H1 (cell line): ENCODE data around the gene SSTR1. TPM values are rescaled to one million over a fixed set of nuclear protein-coding genes. Genes with fewer than 3 reads are reported as not detected.

Experiments used
- CTCF ChIA-PET: fragments of 300-600 bp; sonication (Branson Sonifier 250); formaldehyde crosslinking; loops from one replicate; lab custom pipeline; 2021; ENCODE audit not compliant: partially characterized antibody; lab: Charles Lee
- POLR2A ChIA-PET: fragments of 300-600 bp; sonication (Branson Sonifier 250); formaldehyde crosslinking; loops from one replicate; lab custom pipeline; 2021; ENCODE audit warnings: inconsistent platforms; ENCODE audit not compliant: partially characterized antibody; lab: Charles Lee
- DNase-seq, 2 experiments: peaks; one replicate each; pipeline versions ENCODE4 v3.0.0 to v3.0.0-alpha.2; 2010 to 2022; ENCODE audit warnings: low spot score in 2 of 2, low read depth in 1 of 2, mixed read lengths in 1 of 2
- FAIRE-seq: peaks from 2 replicates; lab custom pipeline; 2011; peaks lifted over from hg19 to GRCh38; lab: Jason Lieb, UNC
- H2AFZ ChIP-seq: 2 replicates; pipeline ENCODE4 v1.8.1; 2012; ENCODE audit warnings: low read length, inconsistent platforms
- H2AK5ac ChIP-seq: 2 replicates; pipeline ENCODE4 v1.6.1; 2013; ENCODE audit warnings: low read depth, low read length
- H2BK120ac ChIP-seq: replicated peaks from 2 replicates; pipeline ENCODE3; 2013; ENCODE audit warnings: low read depth, low read length, inconsistent platforms
- H2BK12ac ChIP-seq: 2 replicates; pipeline ENCODE4 v1.6.1; 2013; ENCODE audit warnings: low read depth, low read length
- H2BK15ac ChIP-seq: 2 replicates; pipeline ENCODE4 v1.6.1; 2013; ENCODE audit warnings: low read length
- H2BK20ac ChIP-seq: 2 replicates; pipeline ENCODE4 v1.6.1; 2013; ENCODE audit warnings: low read length
- H2BK5ac ChIP-seq: 2 replicates; pipeline ENCODE4 v1.6.1; 2013; ENCODE audit warnings: low read depth, low read length
- H3K14ac ChIP-seq: 2 replicates; pipeline ENCODE4 v1.6.1; 2013; ENCODE audit warnings: inconsistent platforms; ENCODE audit not compliant: insufficient read length
- H3K18ac ChIP-seq: 2 replicates; pipeline ENCODE4 v1.6.1; 2013; ENCODE audit warnings: low read length; ENCODE audit errors: extremely low read depth
- H3K23ac ChIP-seq: 2 replicates; pipeline ENCODE4 v1.6.1; 2013; ENCODE audit warnings: inconsistent platforms; ENCODE audit not compliant: insufficient read length
- H3K23me2 ChIP-seq: 2 replicates; pipeline ENCODE4 v1.6.1; 2013; ENCODE audit warnings: low read depth, low read length
- H3K27ac ChIP-seq: 2 replicates; pipeline ENCODE4 v1.6.1; 2011; ENCODE audit warnings: low read depth, low read length, inconsistent platforms
- H3K27me3 ChIP-seq, 4 experiments: replicated peaks in 1 of 4; 1 replicate in 1 of 4; 2 replicates in 3 of 4; pipeline versions ENCODE4 v1.6.1 to v1.8.1; 2011 to 2013; ENCODE audit warnings: low read length in 3 of 4, mild to moderate bottlenecking in 3 of 4, inconsistent platforms in 2 of 4, mixed read lengths in 2 of 4, moderate library complexity in 1 of 4; ENCODE audit not compliant: control insufficient read depth in 3 of 4, insufficient read depth in 3 of 4; ENCODE audit errors: extremely low read depth in 1 of 4
- H3K36me3 ChIP-seq, 4 experiments: 2 replicates each; pipeline versions ENCODE4 v1.6.1 to v1.8.1; 2011 to 2013; ENCODE audit warnings: mild to moderate bottlenecking in 4 of 4, low read length in 3 of 4, moderate library complexity in 2 of 4, control low read depth in 1 of 4, inconsistent platforms in 1 of 4; ENCODE audit not compliant: insufficient read depth in 4 of 4, control insufficient read depth in 2 of 4
- H3K4ac ChIP-seq: replicated peaks from 2 replicates; pipeline ENCODE3; 2013; ENCODE audit warnings: low read length, low read depth, mixed read lengths, inconsistent platforms; ENCODE audit not compliant: insufficient read length
- H3K4me1 ChIP-seq, 4 experiments: replicated peaks in 1 of 4; 1 replicate in 1 of 4; 2 replicates in 3 of 4; pipeline versions ENCODE4 v1.6.1 to v1.8.1; 2011 to 2013; ENCODE audit warnings: low read length in 3 of 4, inconsistent platforms in 2 of 4, mixed read lengths in 1 of 4; ENCODE audit not compliant: insufficient read depth in 4 of 4, control insufficient read depth in 3 of 4
- H3K4me2 ChIP-seq, 2 experiments: 2 replicates each; pipeline versions ENCODE4 v1.6.1 to v1.8.1; 2011 to 2013; ENCODE audit warnings: low read depth in 2 of 2, low read length in 2 of 2, control low read depth in 1 of 2, inconsistent platforms in 1 of 2, mild to moderate bottlenecking in 1 of 2; ENCODE audit not compliant: insufficient read depth in 1 of 2
- H3K4me3 ChIP-seq, 4 experiments: fragments of 200-600, 300-600 bp in 1 of 4; sonication (generic), shearing (Covaris generic), sonication (Bioruptor Twin) in 1 of 4; 2 replicates each; pipeline versions ENCODE4 v1.5.1 to v1.8.1; 2011 to 2016; ENCODE audit warnings: low read length in 4 of 4, low read depth in 3 of 4, control low read depth in 2 of 4, inconsistent platforms in 2 of 4, mild to moderate bottlenecking in 2 of 4, mixed read lengths in 1 of 4, moderate library complexity in 1 of 4; ENCODE audit not compliant: insufficient read depth in 2 of 4; ENCODE audit errors: extremely low read depth in 1 of 4
- H3K56ac ChIP-seq: replicated peaks from 2 replicates; pipeline ENCODE3; 2013; ENCODE audit warnings: low read depth, mild to moderate bottlenecking, mixed read lengths, low read length, inconsistent platforms; ENCODE audit not compliant: insufficient read length
- H3K79me1 ChIP-seq: 2 replicates; pipeline ENCODE4 v1.6.1; 2013; ENCODE audit warnings: low read depth, low read length, control low read depth
- H3K79me2 ChIP-seq, 2 experiments: 2 replicates each; pipeline versions ENCODE4 v1.6.1 to v1.8.1; 2012 to 2013; ENCODE audit warnings: low read length in 2 of 2, mild to moderate bottlenecking in 2 of 2, inconsistent platforms in 1 of 2; ENCODE audit not compliant: insufficient read depth in 2 of 2, control insufficient read depth in 1 of 2
- H3K9ac ChIP-seq, 4 experiments: replicated peaks in 1 of 4; 1 replicate in 1 of 4; 2 replicates in 3 of 4; pipeline versions ENCODE4 v1.6.1 to v1.8.1; 2011 to 2013; ENCODE audit warnings: low read depth in 3 of 4, low read length in 3 of 4, control low read depth in 2 of 4, mild to moderate bottlenecking in 2 of 4, moderate library complexity in 2 of 4, inconsistent platforms in 1 of 4; ENCODE audit errors: extremely low read depth in 1 of 4
- H3K9me3 ChIP-seq, 2 experiments: 2 replicates each; pipeline versions ENCODE4 v1.6.1 to v1.8.1; 2012 to 2013; ENCODE audit warnings: mild to moderate bottlenecking in 2 of 2, moderate library complexity in 2 of 2, control low read depth in 1 of 2, inconsistent platforms in 1 of 2, low read depth in 1 of 2, low read length in 1 of 2, mixed read lengths in 1 of 2; ENCODE audit not compliant: insufficient read depth in 2 of 2
- H4K20me1 ChIP-seq, 2 experiments: replicated peaks in 1 of 2; 2 replicates each; pipeline versions ENCODE3 to v1.8.1; 2011 to 2013; ENCODE audit warnings: inconsistent platforms in 2 of 2, low read length in 2 of 2, mild to moderate bottlenecking in 1 of 2; ENCODE audit not compliant: insufficient read depth in 2 of 2, control insufficient read depth in 1 of 2
- H4K5ac ChIP-seq: 2 replicates; pipeline ENCODE4 v1.6.1; 2013; ENCODE audit warnings: low read length, low read depth, mixed read lengths, inconsistent platforms; ENCODE audit not compliant: insufficient read length
- H4K8ac ChIP-seq: 2 replicates; pipeline ENCODE4 v1.8.0; 2013; ENCODE audit warnings: mild to moderate bottlenecking, moderate library complexity, low read length, inconsistent platforms; ENCODE audit not compliant: insufficient read depth; ENCODE audit errors: extremely low read depth
- H4K91ac ChIP-seq: replicated peaks from 2 replicates; pipeline ENCODE3; 2013; ENCODE audit warnings: low read length, mixed read lengths, inconsistent platforms; ENCODE audit not compliant: insufficient read length
- BACH1 ChIP-seq: IDR thresholded peaks from 2 replicates; pipeline ENCODE4 v1.6.1; 2012; ENCODE audit warnings: low read length, improper control_type of control experiment
- BRCA1 ChIP-seq: IDR thresholded peaks from 2 replicates; pipeline ENCODE4 v1.6.1; 2012; ENCODE audit warnings: low read depth, low read length, improper control_type of control experiment
- CREB1 ChIP-seq: IDR thresholded peaks from 2 replicates; pipeline ENCODE4 v1.6.1; 2012; ENCODE audit warnings: inconsistent platforms
- CTBP2 ChIP-seq: IDR thresholded peaks from 2 replicates; pipeline ENCODE4 v1.7.0; 2011; ENCODE audit warnings: borderline replicate concordance, mild to moderate bottlenecking, moderate library complexity, mixed read lengths, low read length; ENCODE audit not compliant: insufficient read depth, insufficient read length
- FOSL1 ChIP-seq: IDR thresholded peaks from 2 replicates; pipeline ENCODE4 v1.6.1; 2011; ENCODE audit warnings: mild to moderate bottlenecking, low read depth, low read length, moderate library complexity; ENCODE audit not compliant: insufficient read depth
- MAFK ChIP-seq: IDR thresholded peaks from 2 replicates; pipeline ENCODE4 v1.6.1; 2012; ENCODE audit warnings: low read depth, mild to moderate bottlenecking, improper control_type of control experiment, low read length
- MAX ChIP-seq: IDR thresholded peaks from 2 replicates; pipeline ENCODE4 v1.6.1; 2012; ENCODE audit warnings: inconsistent platforms
- RFX5 ChIP-seq: IDR thresholded peaks from 2 replicates; pipeline ENCODE4 v1.6.1; 2011; ENCODE audit warnings: low read depth, low read length, improper control_type of control experiment, borderline replicate concordance
- SIRT6 ChIP-seq: IDR thresholded peaks from one replicate; pipeline ENCODE4 v1.7.1; 2012; ENCODE audit warnings: low read length, inconsistent platforms
- SIX5 ChIP-seq: IDR thresholded peaks from 2 replicates; pipeline ENCODE4 v1.6.1; 2011; ENCODE audit warnings: mild to moderate bottlenecking, low read depth, low read length
- SP1 ChIP-seq: IDR thresholded peaks from 2 replicates; pipeline ENCODE4 v1.6.1; 2011; ENCODE audit warnings: low read depth, low read length
- SP2 ChIP-seq: IDR thresholded peaks from 2 replicates; pipeline ENCODE4 v1.6.1; 2012; ENCODE audit warnings: mild to moderate bottlenecking, low read length, inconsistent platforms
- SP4 ChIP-seq: IDR thresholded peaks from 2 replicates; pipeline ENCODE4 v1.6.1; 2012; ENCODE audit warnings: low read length, inconsistent platforms
- TAF7 ChIP-seq: optimal IDR thresholded peaks from 2 replicates; pipeline ENCODE3; 2011; ENCODE audit warnings: low read depth, mild to moderate bottlenecking, inconsistent platforms, low read length, moderate library complexity, borderline replicate concordance
- TEAD4 ChIP-seq: IDR thresholded peaks from 2 replicates; pipeline ENCODE4 v1.6.1; 2012; ENCODE audit warnings: low read depth, low read length, inconsistent platforms, mixed read lengths
- WGBS, 2 experiments: shearing (Covaris generic) in 1 of 2; methylation state at CpG; one replicate each; pipeline versions ENCODE4 v1.1.6 to v1.1.7; 2013 to 2015; ENCODE audit warnings: low lambda C conversion rate in 2 of 2, mixed read lengths in 2 of 2, inconsistent platforms in 1 of 2, low coverage in 1 of 2, missing lambda C conversion rate in 1 of 2; ENCODE audit not compliant: insufficient replicate concordance in 2 of 2, insufficient coverage in 1 of 2, insufficient read length in 1 of 2; ENCODE audit errors: extremely low coverage in 1 of 2, missing lambda C conversion rate in 1 of 2; 5-methylcytosine and 5-hydroxymethylcytosine counted together
- polyA plus RNA-seq, 7 experiments: library from polyadenylated mRNA; depleted of rRNA in 3 of 7; stranded (reverse) in 5 of 7; unstranded in 2 of 7; fragments of >200 nt in 5 of 7; fragments of 200-250 nt in 2 of 7; gene quantifications; 1 replicate in 5 of 7; 2 replicates in 1 of 7; 4 replicates in 1 of 7; pipeline versions ENCODE4 v1.2.1 to v1.2.3, GENCODE V29; 2011 to 2013; ENCODE audit warnings: missing spikeins in 2 of 7, mixed read lengths in 2 of 7
- total RNA-seq: library from RNA; stranded (reverse); fragmentation: NEBNext Ultra II Directional; extraction: Animal tissue kit (Norgen Biotek cat#: 25700); gene quantifications from 2 replicates; pipeline ENCODE4 v1.2.1, GENCODE V29; 2021

SSTR1 gene
- total and polyA plus RNA-seq, 2 of the 8 experiments (the other 6 are each of a cell fraction or from before 2014, with no cell fraction given): 0.82 to 0.93 TPM

DNA sequence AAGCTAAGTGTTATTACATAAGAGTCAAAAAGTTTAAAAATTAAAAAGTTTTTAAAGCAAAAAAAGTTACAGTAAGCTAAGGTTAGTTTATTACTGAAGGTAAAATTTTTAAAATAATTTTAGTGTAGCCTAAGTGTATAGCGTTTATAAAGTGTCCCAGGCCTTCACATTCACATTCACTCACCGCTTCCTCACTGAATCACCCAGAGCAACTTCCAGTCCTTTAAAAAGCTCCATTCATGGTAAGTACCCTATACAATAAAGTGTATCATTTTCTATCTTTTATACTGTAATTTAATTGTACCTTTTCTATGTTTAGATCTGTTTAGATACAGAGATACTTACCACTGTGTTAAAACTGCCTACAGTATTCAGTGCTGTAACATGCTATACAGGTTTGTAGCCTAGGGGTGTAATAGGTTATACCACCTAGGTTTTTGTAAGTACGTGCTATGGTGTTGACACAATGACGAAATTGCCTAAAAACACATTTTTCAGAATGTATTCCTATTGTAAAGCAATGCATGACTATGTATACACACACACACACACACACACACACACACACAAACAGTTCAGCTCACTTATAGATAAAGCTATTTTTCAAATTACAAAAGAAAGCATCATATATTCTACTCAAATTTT is 44.5 kb downstream of the SSTR1 start:
- no peak overlapping the region for H3K4ac ChIP-seq
- TF ChIP-seq SP2 (no peak), SP1 (no peak), TEAD4 (no peak), MAFK (no peak), MAX (no peak), SP4 (no peak), CTBP2 (no peak), SIX5 (no peak), TAF7 (no peak), BACH1 (no peak), RFX5 (no peak), CREB1 (no peak), BRCA1 (no peak), FOSL1 (no peak), SIRT6 (no peak)
- TF ChIP-seq, all 59 proteins: peak for 0
- H3K36me3 ChIP-seq: no peaks in the 10 kb centered on the region; a peak in 1 of 8 replicates
- H4K5ac ChIP-seq: no peak overlapping the region
- no peak overlapping the region for H3K4me3 ChIP-seq
- no peak overlapping the region for H2BK15ac ChIP-seq
- POLR2A ChIA-PET: interaction anchor here (0.9 kb wide), 1 partner anchor 44 kb away, joined by 3 read pairs; no protein-coding TSS in a partner anchor
- no peak overlapping the region for H2BK12ac ChIP-seq
- FAIRE-seq (no peak), DNase-seq (no peak)
- no peak overlapping the region for H3K14ac ChIP-seq
- peaks cover 10% of the 10 kb centered on the region; the same call in 1 of the 2 replicates for H3K23me2 ChIP-seq
- no peak overlapping the region for H2BK120ac ChIP-seq
- H4K8ac ChIP-seq: no peak overlapping the region
- no peak overlapping the region for H3K18ac ChIP-seq
- no peak overlapping the region for H4K91ac ChIP-seq
- H3K79me1 ChIP-seq: no peaks in the 10 kb centered on the region
- H3K9me3 ChIP-seq: no peaks in the 10 kb centered on the region
- peaks cover 28 to 52% (median 41%) of the 10 kb centered on the region in 4 experiments for H3K27me3 ChIP-seq
- no peak overlapping the region for H2AFZ ChIP-seq
- no peaks in the 10 kb centered on the region for H3K79me2 ChIP-seq
- H3K23ac ChIP-seq: no peak overlapping the region
- peaks cover 0 to 14% (median 6%) of the 10 kb centered on the region in 4 experiments; a peak in 5 of 7 replicates for H3K4me1 ChIP-seq
- H3K4me2 ChIP-seq: no peak overlapping the region
- H4K20me1 ChIP-seq: no peaks in the 10 kb centered on the region
- H3K9ac ChIP-seq: no peak overlapping the region
- H3K56ac ChIP-seq: no peak overlapping the region
- H2BK5ac ChIP-seq: no peak overlapping the region
- H2AK5ac ChIP-seq: no peak overlapping the region
- no peak overlapping the region for H3K27ac ChIP-seq
- 77% methylated on average over 4 of the region's 4 CpGs; no CpG with 5 or more reads in 1 of the 2 experiments for WGBS, 2 experiments
- H2BK20ac ChIP-seq: no peak overlapping the region
- CTCF ChIA-PET: interaction anchor here (1.1 to 1.2 kb wide), 2 partner anchors 10 to 348 kb away, joined by 3 to 4 read pairs; no protein-coding TSS in a partner anchor
